Measurements from ENCODE around the gene CDKN2B-AS1. TPM values are rescaled to one million over a fixed set of nuclear protein-coding genes. Genes with fewer than 3 reads are reported as not detected.

CDKN2B-AS1 gene
- polyA plus RNA-seq, 2 of the 4 experiments (the other 2 are of a cell fraction), result not detected

DNA sequence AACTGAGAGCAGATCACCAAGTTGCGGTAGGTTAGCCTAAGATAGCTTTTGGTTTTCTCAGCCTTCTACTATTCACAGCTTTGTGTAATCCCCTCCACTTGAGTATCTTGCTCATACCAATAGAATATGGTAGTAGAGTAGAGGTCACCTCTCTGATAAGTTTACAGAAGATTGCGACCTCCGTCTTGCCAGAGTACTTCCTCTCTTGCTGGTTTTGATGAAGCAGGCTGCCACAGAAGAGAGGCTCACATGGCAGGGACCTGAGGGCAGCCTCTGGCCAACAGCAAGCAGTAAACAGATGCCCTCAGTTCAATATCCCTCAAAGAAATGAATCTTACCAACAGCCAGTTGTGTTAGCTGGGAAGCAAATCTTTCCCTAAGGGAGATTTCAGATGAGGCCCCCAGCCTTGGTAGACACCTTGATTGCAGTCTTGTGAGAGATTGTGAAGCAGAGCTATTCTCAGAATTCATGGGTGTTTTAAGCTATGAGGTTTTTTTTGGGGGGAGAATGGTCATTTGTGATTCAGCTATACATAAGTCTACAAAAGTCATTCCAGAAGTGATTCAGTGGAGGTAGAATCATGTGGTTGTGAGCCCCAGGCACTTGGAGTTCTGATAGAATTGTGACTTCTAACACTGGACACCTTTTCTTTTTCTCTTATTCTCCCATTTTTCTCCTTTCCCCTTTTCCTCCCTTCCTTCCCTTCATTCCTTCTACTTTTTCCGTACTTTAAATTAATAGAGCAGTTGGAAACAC, 37.2 kb downstream of the CDKN2B-AS1 start:
- ChIA-PET POLR2A (no interaction called here), CTCF (no interaction called here)
- DNase-seq (ENCODE audit: low read depth in 1 of 2, low spot score in 1 of 2) (no peak), ATAC-seq (no peak), FAIRE-seq (no peak)
- no peak overlapping the region for H3K27ac ChIP-seq
- no peaks in the 10 kb centered on the region for H3K9me3 ChIP-seq
- TF ChIP-seq NFE2L2 (conservative IDR thresholded peaks at IDR 0.05; ENCODE audit: low read length) (no peak), EP300 (IDR thresholded peaks at IDR 0.05) (no peak), BHLHE40 (IDR thresholded peaks at IDR 0.05; ENCODE audit: low read depth, low read length) (no peak), EHF (CRISPR knock-in tag; IDR thresholded peaks at IDR 0.05) (no peak), POLR2A (IDR thresholded peaks at IDR 0.05; ENCODE audit: low read length) (no peak), TFCP2L1 (CRISPR knock-in tag; IDR thresholded peaks at IDR 0.05) (no peak), ZC3H11A (IDR thresholded peaks at IDR 0.05) (no peak), RFX5 (IDR thresholded peaks at IDR 0.05) (no peak), EHMT2 (IDR thresholded peaks at IDR 0.05; ENCODE audit: low read depth) (no peak), FOSB (CRISPR knock-in tag; IDR thresholded peaks at IDR 0.05) (no peak), HDAC2 (IDR thresholded peaks at IDR 0.05) (no peak), TP53 (CRISPR knock-in tag; IDR thresholded peaks at IDR 0.05) (no peak)
- TF ChIP-seq, protein P1, sequence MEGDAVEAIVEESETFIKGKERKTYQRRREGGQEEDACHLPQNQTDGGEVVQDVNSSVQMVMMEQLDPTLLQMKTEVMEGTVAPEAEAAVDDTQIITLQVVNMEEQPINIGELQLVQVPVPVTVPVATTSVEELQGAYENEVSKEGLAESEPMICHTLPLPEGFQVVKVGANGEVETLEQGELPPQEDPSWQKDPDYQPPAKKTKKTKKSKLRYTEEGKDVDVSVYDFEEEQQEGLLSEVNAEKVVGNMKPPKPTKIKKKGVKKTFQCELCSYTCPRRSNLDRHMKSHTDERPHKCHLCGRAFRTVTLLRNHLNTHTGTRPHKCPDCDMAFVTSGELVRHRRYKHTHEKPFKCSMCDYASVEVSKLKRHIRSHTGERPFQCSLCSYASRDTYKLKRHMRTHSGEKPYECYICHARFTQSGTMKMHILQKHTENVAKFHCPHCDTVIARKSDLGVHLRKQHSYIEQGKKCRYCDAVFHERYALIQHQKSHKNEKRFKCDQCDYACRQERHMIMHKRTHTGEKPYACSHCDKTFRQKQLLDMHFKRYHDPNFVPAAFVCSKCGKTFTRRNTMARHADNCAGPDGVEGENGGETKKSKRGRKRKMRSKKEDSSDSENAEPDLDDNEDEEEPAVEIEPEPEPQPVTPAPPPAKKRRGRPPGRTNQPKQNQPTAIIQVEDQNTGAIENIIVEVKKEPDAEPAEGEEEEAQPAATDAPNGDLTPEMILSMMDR (IDR thresholded peaks at IDR 0.05), result no peak
- TF ChIP-seq, protein P2, sequence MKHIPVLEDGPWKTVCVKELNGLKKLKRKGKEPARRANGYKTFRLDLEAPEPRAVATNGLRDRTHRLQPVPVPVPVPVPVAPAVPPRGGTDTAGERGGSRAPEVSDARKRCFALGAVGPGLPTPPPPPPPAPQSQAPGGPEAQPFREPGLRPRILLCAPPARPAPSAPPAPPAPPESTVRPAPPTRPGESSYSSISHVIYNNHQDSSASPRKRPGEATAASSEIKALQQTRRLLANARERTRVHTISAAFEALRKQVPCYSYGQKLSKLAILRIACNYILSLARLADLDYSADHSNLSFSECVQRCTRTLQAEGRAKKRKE (CRISPR knock-in tag; IDR thresholded peaks at IDR 0.05; ENCODE audit: low read depth), result no peak
- TF ChIP-seq, protein P3, sequence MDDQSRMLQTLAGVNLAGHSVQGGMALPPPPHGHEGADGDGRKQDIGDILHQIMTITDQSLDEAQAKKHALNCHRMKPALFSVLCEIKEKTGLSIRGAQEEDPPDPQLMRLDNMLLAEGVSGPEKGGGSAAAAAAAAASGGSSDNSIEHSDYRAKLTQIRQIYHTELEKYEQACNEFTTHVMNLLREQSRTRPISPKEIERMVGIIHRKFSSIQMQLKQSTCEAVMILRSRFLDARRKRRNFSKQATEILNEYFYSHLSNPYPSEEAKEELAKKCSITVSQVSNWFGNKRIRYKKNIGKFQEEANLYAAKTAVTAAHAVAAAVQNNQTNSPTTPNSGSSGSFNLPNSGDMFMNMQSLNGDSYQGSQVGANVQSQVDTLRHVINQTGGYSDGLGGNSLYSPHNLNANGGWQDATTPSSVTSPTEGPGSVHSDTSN (IDR thresholded peaks at IDR 0.05), result no peak
- H3K4me2 ChIP-seq, result no peak overlapping the region
- no peaks in the 10 kb centered on the region for H3K4me1 ChIP-seq
- no CpG with 5 or more reads among the region's 4 CpGs for WGBS (ENCODE audit: missing lambda C conversion rate)
- no peak overlapping the region for H3K4me3 ChIP-seq

DNA sequence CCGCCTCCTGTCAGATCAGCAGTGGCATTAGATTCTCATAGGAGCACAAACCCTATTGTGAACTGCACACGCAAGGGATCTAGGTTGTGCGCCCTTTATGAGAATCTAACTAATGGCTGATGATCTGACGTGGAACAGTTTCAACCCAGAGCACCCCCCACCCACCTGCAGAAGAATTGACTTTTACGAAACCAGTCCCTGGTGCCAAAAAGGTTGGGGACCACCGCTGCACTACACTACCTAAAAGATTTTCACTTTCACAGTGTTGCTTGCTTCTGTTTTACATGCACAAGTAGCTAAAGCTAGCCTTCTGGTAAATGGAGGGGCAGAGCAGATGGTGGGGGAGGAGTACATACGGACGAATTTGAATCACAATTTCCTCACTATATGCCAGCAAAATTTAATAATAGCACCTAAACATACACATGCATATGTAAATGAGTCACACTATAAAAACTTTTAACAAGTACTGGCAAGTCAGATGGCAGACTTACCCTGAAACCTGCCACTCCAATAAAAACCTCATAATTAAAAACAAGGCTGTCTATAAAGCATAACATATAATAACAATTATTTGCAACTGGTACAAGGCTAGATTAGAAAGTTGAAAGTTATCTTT, 38.5 kb downstream of the CDKN2B-AS1 start:
- WGBS (ENCODE audit: missing lambda C conversion rate), result no CpG with 5 or more reads among the region's 8 CpGs
- FAIRE-seq (no peak), ATAC-seq (no peak), DNase-seq (ENCODE audit: low read depth in 1 of 2, low spot score in 1 of 2) (no peak)
- H3K27ac ChIP-seq, result no peak overlapping the region
- ChIA-PET POLR2A (no interaction called here), CTCF (no interaction called here)
- TF ChIP-seq CEBPB (IDR thresholded peaks at IDR 0.05) (no peak), HDAC2 (IDR thresholded peaks at IDR 0.05) (no peak), HEYL (CRISPR knock-in tag; IDR thresholded peaks at IDR 0.05) (no peak), CBX2 (IDR thresholded peaks at IDR 0.05; ENCODE audit: borderline replicate concordance, low read depth) (no peak), NR3C1 (IDR thresholded peaks at IDR 0.05) (no peak), PHF8 (IDR thresholded peaks at IDR 0.05; ENCODE audit: borderline replicate concordance, low read depth) (no peak), NPAS2 (CRISPR knock-in tag; IDR thresholded peaks at IDR 0.05; ENCODE audit: borderline replicate concordance) (no peak)
- TF ChIP-seq, protein P4, sequence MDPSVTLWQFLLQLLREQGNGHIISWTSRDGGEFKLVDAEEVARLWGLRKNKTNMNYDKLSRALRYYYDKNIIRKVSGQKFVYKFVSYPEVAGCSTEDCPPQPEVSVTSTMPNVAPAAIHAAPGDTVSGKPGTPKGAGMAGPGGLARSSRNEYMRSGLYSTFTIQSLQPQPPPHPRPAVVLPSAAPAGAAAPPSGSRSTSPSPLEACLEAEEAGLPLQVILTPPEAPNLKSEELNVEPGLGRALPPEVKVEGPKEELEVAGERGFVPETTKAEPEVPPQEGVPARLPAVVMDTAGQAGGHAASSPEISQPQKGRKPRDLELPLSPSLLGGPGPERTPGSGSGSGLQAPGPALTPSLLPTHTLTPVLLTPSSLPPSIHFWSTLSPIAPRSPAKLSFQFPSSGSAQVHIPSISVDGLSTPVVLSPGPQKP (IDR thresholded peaks at IDR 0.05; ENCODE audit: low read depth, low read length), result no peak
- TF ChIP-seq, protein P5, sequence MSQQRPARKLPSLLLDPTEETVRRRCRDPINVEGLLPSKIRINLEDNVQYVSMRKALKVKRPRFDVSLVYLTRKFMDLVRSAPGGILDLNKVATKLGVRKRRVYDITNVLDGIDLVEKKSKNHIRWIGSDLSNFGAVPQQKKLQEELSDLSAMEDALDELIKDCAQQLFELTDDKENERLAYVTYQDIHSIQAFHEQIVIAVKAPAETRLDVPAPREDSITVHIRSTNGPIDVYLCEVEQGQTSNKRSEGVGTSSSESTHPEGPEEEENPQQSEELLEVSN (IDR thresholded peaks at IDR 0.05; ENCODE audit: borderline replicate concordance, low read depth), result no peak
- H3K9me3 ChIP-seq, result no peaks in the 10 kb centered on the region
- no peaks in the 10 kb centered on the region for H3K4me1 ChIP-seq
- no peak overlapping the region for H3K4me3 ChIP-seq
- H3K4me2 ChIP-seq, result no peak overlapping the region
